Dendritic cell treated with granulocyte-macrophage colony-stimulating factor and Interleukin-4, amounts not matched to agents 40 ng/mL and 50 ng/mL, for 4 days (primary cell): ENCODE data around the gene RIMBP3C.
"Not testable (repeated sequence)": the region's sequence is repeated elsewhere in the genome, so short reads cannot be mapped to it uniquely, and the experiment has no call there.

ENCODE experiments used
- H3K27ac Mint-ChIP-seq: one replicate; pipeline ENCODE4 v1.8.0; 2022; ENCODE audit warnings: mild to moderate bottlenecking, mixed read lengths
- H3K27me3 Mint-ChIP-seq: one replicate; pipeline ENCODE4 v1.8.0; 2022; ENCODE audit warnings: mild to moderate bottlenecking, mixed read lengths
- H3K36me3 Mint-ChIP-seq: one replicate; pipeline ENCODE4 v1.8.0; 2022; ENCODE audit warnings: low read depth, mixed read lengths
- H3K4me1 Mint-ChIP-seq: one replicate; pipeline ENCODE4 v1.8.0; 2022; ENCODE audit warnings: low read depth, mixed read lengths
- H3K4me3 Mint-ChIP-seq: one replicate; pipeline ENCODE4 v1.8.0; 2022; ENCODE audit warnings: mild to moderate bottlenecking, moderate library complexity, mixed read lengths
- H3K9me3 Mint-ChIP-seq: one replicate; pipeline ENCODE4 v1.8.0; 2022; ENCODE audit warnings: mixed read lengths
- intact Hi-C: fragments of 100-400 bp; cut with micrococcal nuclease; formaldehyde crosslinking; loops from one replicate; pipeline ENCODE4 v1.15.0; 2022

The RIMBP3C gene

DNA sequence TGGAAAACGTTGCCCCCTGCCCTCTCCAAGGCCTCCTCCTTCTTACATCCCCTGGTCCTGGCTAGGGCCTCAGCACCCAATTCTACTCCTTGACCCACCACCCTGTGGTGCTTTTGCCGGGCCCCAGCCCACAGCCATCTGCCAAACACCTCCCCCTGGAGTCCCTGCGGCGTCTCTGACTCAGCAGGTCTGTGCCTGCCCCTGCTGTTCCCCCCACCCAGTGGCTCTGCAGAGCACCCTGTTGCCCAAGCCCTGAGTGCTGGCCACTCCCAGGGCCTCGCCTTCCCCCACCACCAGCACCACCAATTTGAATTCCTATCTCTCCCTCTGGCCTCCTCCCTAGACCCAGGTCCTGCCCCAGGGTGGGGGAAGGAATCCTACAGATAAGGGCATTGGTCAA, 19.7 kb downstream of the RIMBP3C start:
- intact Hi-C loops, H3K27ac Mint-ChIP-seq: not testable (repeated sequence)

DNA sequence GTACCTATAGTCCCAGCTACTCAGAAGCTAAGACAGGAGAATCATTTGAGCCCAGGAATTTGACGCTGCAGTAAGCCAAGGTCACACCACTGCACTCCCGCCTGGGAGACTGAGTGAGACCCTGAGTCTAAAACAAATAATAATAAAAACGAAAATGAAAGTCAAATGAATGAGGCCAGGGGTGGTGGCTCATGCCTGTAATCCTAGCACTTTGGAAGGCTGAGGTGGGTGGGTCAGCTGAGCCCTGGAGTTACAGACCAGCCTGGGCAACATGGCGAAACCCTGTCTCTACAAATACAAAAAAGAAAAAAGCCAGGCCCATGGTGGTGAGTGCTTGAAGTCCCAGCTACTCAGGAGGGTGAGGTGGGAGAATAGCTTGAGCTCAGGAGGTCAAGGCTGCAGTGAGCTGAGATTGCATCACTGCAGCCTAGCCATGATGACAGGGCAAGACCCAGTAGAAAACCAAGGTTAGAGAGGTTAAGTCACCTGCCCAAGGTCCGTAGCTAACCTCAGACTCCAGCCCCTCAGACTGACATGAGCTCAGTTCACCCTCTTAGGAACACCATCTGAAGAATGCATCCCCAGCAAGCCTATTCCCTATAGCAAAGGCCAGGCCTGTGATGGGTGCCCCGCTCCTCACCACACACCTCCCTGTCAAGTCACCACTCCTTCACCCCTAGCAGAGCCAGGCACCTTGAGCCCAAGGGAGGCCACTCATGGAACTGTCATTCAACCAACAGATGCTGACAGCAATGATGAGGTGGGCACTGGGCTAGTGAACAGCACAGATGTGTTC, 24.4 kb downstream of the RIMBP3C start:
- H3K27me3 Mint-ChIP-seq, H3K9me3 Mint-ChIP-seq, H3K27ac Mint-ChIP-seq, H3K36me3 Mint-ChIP-seq, H3K4me1 Mint-ChIP-seq, H3K4me3 Mint-ChIP-seq, intact Hi-C loops: not testable (repeated sequence)

More for the DNA sequence above, 19.7 kb downstream of the RIMBP3C start:
- H3K27me3 Mint-ChIP-seq, H3K4me1 Mint-ChIP-seq, H3K9me3 Mint-ChIP-seq, H3K36me3 Mint-ChIP-seq, H3K4me3 Mint-ChIP-seq: not testable (repeated sequence)

DNA sequence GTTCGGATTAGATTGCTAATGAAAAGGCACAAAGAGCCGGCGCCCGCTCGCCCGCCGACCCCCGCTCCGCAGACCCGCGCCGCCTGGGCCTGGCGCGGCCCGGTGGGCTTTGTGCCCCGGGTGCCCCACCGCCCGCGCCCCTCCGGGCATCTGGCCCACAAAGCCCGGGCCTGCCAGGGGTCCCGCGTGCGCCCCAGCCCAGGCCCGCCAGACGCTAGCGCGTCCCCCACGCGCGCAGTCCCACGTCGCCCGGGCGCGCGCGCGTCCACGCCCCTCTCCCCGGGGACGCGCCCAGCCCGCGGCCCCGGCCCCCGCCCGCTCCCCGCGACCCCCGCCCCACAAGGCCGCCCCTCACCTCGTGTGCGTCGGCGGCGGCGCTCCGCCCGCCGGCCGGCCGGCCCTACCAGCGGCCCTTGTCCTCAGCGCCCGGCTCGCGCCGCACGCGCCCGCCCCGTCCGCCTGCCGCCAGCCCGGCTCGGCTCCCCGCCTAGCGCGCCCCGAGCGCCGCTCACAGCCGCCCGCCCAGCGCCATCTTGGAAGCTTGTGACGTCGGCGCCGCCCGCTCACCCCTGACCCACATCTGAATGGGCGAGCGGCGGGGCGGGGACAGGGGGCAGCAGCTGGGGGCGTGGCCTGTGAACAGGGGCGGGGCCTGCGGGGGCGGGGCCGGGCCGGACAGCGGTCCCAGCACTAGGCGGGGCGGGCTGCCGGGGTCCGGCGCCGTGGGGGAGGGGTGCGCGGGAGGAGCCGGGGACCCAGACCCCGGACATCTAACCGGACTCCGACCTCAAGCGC, 34.1 kb downstream of the RIMBP3C start:
- H3K36me3 Mint-ChIP-seq, H3K27me3 Mint-ChIP-seq, H3K9me3 Mint-ChIP-seq, H3K4me1 Mint-ChIP-seq, H3K27ac Mint-ChIP-seq, H3K4me3 Mint-ChIP-seq, intact Hi-C loops: not testable (repeated sequence)

DNA sequence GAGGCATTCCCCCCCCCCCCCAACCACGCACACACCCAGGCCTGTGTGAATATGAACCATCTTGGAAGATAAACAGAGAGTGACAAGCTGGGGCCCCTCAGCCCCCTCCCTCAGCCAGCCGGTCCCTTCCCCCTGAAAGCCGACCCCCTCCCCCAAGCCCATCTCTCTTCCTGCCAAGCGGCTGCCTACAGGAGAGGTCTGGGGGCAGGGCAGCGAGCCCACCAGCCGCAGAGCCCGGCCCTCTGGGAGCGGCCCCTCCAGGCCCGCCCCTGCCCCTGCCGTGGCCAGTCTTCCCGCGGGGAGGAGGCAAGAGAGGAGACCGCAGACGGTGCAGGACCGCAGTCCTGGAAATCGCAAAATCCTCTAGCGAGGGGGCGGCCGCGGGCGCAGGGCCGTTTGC, 34.7 kb downstream of the RIMBP3C start:
- H3K4me3 Mint-ChIP-seq, intact Hi-C loops, H3K27me3 Mint-ChIP-seq, H3K4me1 Mint-ChIP-seq, H3K27ac Mint-ChIP-seq, H3K9me3 Mint-ChIP-seq, H3K36me3 Mint-ChIP-seq: not testable (repeated sequence)

DNA sequence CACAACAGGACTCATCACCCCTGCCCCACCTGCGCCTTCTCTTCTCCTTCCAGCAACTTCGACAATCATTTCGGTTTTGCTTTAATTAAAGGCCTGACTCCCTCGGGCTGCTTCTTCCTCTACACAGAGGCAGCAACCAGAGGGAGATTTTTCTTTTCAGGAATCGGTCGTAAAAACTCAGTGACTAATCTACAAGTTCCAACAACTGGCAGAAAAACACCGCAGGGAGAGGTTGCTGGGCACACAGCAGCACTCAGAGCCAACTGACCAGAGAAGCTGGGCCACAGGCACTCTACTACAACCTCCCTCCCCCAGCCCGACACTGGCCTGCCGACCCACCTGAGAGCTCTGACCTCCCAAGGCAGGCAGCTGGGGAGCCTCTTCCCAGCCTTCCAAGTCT, 36.0 kb downstream of the RIMBP3C start:
- intact Hi-C loops, H3K9me3 Mint-ChIP-seq, H3K27ac Mint-ChIP-seq, H3K4me1 Mint-ChIP-seq, H3K36me3 Mint-ChIP-seq, H3K4me3 Mint-ChIP-seq, H3K27me3 Mint-ChIP-seq: not testable (repeated sequence)

DNA sequence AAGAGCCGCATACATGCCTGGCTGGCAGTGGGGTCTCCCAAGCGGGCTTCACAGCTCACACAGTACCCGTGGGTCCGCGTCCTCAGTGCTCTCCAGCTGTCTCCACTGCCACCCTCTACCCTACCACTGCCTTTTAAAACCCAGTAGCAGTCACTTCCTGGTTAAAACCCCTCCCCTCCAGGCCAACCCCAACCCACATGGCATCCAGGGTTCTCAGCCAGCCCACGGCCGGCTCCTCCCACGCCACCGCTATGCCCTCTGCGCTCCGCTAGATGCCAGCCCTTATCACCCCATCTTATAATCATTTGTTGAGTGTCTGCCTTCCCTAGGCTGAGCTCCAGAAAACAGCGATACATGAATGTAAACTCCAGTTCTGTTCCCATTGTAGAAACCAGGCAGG, 37.1 kb downstream of the RIMBP3C start:
- H3K27me3 Mint-ChIP-seq, H3K4me1 Mint-ChIP-seq, H3K9me3 Mint-ChIP-seq, intact Hi-C loops, H3K27ac Mint-ChIP-seq, H3K36me3 Mint-ChIP-seq, H3K4me3 Mint-ChIP-seq: not testable (repeated sequence)

DNA sequence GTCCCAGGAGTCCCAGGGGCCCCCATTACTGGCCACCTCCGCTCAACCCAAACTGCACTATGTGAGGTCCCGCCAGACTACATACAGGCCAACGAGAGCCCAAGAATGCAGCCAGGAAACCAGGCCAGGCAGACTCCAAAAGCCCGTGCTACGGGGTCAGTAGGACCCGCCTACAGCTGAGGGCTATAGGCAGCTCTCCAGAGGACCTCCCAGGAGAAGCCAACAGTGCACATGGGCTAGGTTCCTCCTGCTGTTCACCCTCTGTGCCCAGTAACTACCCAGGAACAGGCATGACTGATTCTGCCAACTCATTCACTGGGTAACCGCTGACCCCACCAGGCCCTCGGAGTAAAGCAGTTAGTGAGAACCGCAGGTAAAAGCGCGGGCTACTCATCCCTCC, 39.2 kb downstream of the RIMBP3C start:
- H3K9me3 Mint-ChIP-seq, intact Hi-C loops, H3K4me1 Mint-ChIP-seq, H3K27me3 Mint-ChIP-seq, H3K27ac Mint-ChIP-seq, H3K4me3 Mint-ChIP-seq, H3K36me3 Mint-ChIP-seq: not testable (repeated sequence)

DNA sequence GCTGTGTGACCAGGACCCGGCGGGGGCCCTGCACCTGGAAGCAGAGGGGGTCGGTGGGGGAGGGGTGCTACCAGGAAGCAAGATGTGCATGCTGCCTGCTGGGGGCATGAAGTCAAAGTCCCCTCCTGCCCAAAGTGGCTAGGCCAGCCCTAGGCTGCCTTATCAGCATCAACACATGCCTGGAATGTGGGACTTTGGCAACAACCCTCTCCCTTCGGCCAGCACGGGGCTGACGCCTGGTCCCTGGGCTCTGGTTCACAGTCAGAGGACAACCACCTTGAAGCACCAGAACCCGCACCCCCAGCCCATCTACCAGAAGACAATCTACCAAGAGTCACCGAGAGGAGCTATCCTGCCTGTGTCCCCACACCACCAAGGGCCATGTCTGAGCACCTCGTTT, 40.9 kb downstream of the RIMBP3C start:
- H3K4me3 Mint-ChIP-seq, intact Hi-C loops, H3K4me1 Mint-ChIP-seq, H3K36me3 Mint-ChIP-seq, H3K27me3 Mint-ChIP-seq, H3K27ac Mint-ChIP-seq, H3K9me3 Mint-ChIP-seq: not testable (repeated sequence)

DNA sequence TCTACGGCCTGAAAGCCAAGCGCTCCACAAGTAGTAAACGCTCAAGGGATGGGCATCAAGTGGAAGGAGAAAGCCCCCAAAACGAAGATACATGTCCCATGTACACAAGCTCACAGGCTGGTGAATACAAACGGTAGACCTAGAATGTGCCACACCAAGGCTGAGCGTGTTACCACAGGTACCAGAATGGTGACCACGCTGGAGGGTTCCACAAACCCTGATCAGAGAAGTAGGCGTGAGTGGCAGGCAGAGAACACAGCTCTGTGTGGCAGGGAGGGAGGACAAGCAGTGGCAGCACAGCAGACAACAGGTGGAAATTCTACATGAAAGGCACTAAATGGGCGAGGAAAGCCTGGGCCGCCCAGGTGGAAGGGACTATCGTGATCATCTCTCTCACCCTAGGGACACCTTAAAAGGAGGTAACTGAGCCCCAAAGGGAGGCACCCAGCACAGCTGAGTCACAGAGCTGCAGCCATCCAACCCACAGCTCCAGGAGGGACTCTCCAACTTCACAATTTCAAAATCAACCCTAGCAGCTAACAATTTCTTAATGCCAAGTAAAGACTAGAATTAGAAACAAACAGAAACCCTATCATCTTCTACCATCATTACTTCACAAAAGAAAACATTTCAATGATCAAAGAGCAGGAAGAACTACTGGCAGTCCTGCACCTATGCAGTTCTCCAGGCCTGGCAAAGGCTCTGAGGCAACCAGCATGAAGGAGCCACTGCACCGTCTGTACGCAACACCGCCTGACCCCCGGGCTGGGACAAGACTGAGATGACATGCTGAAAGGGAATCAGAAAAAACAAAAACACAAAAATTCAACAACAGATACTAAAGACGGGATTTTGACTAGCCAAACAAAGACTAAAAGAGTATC, 51.4 kb downstream of the RIMBP3C start:
- intact Hi-C loops, result not testable (repeated sequence)

DNA sequence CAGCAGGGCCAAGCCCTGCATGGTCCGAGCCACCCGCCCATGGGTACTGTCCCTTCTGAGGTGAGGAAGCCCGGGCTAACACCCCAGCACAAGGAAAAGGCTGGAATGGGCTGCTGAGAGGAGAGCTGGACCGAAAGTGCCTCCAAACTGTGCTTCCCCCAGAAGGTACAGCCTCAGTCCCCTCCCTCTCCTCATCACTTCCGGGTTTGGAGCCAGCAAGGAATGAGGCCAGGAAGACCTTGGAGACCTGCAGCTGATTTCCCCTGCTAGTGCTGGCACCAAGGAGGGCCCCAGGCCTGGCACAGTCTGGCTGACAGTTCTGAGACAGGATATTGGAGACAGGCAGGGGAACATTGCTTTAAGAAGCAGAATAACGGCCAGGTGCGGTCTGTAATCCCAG, 52.8 kb downstream of the RIMBP3C start:
- H3K4me1 Mint-ChIP-seq, H3K27me3 Mint-ChIP-seq, H3K36me3 Mint-ChIP-seq, intact Hi-C loops, H3K9me3 Mint-ChIP-seq, H3K27ac Mint-ChIP-seq, H3K4me3 Mint-ChIP-seq: not testable (repeated sequence)

More for the DNA sequence above, 51.4 kb downstream of the RIMBP3C start:
- H3K4me3 Mint-ChIP-seq, H3K27ac Mint-ChIP-seq, H3K36me3 Mint-ChIP-seq, H3K9me3 Mint-ChIP-seq, H3K27me3 Mint-ChIP-seq, H3K4me1 Mint-ChIP-seq: not testable (repeated sequence)

DNA sequence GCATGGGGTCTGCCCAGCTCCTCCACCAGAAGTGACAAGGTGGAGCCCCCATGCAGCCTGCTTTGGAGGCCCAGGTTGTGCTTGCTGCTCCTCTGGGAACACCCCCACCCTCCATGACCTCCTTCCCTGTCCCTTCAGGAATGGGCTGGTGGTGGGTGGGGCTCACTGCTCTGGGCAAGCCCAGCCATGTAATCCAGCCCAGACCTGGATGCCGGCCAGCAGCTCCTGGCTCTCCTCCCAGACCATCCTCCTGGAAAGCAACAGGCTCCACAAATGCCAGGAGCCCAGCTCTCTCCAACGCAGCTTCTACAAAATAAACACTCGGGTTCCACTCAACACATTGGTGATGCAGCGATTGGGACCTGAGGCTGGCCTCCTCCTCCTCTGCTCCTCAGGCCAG, 53.3 kb downstream of the RIMBP3C start:
- H3K4me3 Mint-ChIP-seq, H3K9me3 Mint-ChIP-seq, H3K4me1 Mint-ChIP-seq, H3K27me3 Mint-ChIP-seq, intact Hi-C loops, H3K27ac Mint-ChIP-seq, H3K36me3 Mint-ChIP-seq: not testable (repeated sequence)
